HG02571 (cell line): ENCODE results near the gene HMGCL.
"Not testable (repeated sequence)": the region's sequence is repeated elsewhere in the genome, so short reads cannot be mapped to it uniquely, and the experiment has no call there.

Experiments
- ATAC-seq: cut with Tn5 transposase; IDR thresholded peaks from one replicate; pipeline ENCODE4 v1.9.1; 2021; ENCODE audit warnings: mild to moderate bottlenecking, moderate library complexity; ENCODE audit not compliant: unreplicated experiment

HMGCL gene

DNA sequence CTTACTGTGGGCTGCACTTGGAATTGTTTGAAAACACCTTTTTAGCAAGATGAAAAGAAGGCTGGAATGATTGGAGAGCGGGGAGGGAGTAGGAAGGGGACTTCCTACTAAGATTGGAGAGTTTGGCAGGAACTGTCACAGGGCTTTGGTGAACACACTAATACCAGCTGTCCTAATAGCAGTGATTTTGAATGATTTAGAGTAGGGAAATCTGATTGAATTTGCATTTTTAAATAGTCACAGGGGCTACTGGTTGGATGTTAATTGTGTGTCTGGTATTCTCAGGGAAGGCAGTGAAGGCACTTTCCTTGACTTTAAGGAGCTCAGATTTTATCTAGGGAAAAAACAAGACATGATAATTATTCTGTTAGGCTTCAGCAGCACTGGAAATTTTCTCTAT is 2.5 kb upstream of the HMGCL start:
- ATAC-seq, result no peak

DNA sequence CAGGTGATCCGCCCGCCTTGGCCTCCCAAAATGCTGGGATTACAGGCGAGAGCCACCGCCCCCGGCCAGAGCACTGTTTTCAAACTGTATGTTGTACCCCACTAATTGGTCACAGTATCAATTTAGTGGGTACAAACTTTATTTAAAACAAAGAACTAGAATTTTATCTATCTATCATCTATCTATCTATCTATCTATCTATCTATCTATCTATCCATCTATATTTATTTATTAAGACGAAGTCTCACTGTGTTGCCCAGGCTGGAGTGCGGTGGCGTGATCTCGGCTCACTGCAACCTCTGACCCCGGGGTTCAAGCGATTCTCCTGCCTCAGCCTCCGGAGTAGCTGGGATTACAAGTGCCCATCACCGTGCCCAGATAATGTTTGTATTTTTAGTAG is 1.4 kb upstream of the HMGCL start:
- not testable (repeated sequence) for ATAC-seq

DNA sequence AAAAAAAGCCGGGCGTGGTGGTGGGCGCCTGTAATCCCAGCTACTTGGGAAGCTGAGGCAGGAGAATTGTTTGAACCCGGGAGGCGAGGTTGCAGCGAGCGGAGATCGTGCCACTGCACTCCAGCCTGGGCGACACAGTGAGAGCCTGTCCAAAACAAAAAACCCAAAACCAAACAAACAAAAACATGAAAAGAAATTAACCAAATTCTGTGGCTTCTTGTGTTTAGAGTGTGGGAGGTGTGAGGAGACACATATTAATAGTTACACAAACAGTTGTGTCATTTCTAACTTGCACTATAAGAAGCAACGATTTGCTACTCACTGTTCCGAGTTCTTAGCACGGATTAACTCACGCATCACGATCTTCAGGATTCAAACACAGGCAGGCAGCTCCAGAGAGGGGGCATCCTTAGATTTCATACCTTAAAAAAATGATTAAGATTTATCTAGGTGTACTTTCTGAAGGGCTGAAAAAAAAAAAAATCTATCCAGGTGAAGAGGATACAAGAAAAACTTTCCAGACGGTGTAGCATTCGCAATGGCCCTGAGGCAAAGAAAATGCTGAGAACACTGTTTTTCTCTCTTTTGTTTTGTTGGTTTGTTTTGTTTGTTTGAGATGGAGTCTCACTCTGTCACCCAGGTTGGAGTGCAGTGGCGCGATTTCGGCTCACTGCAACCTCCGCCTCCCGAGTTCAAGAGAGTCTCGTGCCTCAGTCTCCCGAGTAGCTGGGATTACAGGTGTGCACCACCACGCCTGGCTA is 713 bp upstream of the HMGCL start:
- peak; percentile 36 for ATAC-seq

DNA sequence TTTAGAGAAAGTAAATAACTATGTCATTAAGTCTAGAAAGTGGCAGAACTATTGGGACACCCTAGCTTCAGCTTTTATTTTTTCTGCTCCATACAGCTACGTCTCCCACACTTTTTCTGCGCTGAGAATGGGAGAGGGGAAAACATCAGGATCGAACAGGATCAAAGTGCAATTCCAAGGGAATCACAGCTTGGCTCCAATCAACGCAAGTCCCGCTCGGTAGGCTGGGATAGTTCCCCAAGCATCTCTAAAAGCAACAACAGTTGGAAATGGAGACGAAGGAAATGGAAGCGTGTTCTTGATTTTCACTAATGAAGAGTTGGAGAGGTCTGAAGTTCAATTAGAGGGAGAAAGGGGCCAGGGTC is 536 bp downstream of the HMGCL start:
- ATAC-seq, result no peak

DNA sequence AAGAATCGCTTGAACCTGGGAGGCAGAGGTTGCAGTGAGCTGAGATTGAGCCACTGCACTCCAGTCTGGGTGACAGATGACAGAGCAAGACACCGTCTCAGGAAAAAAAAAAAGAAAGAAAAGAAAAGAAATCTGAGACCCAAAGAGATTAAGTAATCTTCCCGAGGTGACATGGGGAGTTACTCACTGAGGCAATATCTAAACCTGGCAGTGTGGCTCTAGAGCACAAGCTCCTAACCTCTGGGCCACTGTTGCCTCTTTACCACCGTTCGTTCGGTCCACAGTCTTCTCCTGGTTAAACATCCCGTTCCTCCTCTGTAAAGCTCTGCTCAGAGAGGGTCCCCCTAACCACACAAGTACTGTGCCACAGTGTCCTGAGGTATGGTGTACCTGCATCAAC is 1.5 kb downstream of the HMGCL start:
- ATAC-seq, result no peak

DNA sequence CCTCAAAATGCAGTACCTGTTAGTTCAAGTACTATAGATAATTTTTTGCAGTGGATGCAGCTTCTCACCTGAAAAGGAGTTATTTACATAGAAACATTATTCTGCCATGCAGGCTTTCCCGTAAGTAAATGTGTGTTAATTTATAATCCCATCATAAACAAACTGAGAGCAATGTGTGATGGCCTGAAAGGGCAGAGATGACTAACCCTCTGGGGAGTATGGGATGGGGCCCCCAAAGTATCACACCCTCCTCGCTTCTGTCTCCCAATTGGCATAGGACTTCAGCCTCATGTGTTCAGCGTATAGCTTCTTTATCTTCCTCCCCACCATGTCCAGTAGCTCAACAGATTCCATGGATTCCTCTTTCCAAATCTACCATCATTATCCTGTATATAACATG is 7.6 kb downstream of the HMGCL start:
- ATAC-seq, result no peak

DNA sequence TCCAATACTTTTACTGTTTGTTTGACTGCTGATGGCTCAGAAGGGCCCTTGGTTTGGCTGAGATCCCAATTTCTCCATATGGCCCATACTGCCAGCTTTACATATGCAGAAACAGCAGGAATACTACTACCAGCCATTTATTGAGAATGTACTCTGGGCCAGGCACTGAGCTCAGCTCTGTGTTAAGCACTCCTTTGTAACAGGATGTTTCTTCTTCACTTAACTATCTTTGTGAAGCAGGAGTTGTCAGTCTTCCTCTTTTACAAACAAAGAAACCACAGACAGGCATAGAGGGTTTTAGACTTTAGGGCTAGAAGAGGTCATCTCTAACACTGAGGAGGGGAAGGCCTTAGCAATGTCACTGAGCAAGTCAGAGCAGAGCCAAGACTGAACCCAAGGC is 8.3 kb downstream of the HMGCL start:
- no peak for ATAC-seq

DNA sequence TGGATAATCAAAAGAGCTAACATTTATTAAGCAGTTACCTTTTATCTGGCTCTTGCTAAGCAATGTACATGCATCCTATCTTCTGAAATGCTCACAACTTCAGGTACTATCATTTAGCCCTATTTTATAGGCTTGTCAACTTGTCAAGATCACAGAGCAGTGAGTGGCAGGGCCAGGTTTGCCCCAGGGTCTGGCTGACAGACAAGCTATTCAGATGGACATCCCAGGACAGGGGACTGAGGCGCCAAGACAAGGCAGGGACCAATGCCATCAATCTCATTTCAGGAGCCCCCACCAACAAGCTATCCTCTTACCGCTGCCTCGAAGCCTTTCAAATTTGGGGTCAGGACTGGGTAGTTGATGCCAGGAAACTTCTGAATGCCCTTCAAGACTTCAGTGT is 8.9 kb downstream of the HMGCL start:
- no peak for ATAC-seq

DNA sequence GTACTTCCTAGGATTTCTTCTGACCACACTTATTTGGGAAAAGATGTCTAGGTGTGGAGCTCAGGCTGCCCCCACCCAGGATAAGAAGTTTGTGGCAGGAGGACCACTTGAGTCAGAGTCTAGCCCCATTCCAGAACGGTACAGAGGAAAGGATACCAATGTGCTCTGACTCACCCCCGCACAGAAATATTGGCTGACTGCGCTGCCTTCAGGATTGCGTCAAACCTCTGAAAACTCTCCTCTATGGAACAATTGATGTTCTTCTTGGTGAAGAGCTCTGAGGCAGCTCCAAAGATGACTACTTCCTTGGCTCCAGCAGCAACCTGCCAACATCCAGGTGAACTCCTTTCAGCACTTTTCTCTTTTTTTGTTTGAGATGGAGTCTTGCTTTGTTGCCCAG is 11.2 kb downstream of the HMGCL start:
- ATAC-seq, result no peak

DNA sequence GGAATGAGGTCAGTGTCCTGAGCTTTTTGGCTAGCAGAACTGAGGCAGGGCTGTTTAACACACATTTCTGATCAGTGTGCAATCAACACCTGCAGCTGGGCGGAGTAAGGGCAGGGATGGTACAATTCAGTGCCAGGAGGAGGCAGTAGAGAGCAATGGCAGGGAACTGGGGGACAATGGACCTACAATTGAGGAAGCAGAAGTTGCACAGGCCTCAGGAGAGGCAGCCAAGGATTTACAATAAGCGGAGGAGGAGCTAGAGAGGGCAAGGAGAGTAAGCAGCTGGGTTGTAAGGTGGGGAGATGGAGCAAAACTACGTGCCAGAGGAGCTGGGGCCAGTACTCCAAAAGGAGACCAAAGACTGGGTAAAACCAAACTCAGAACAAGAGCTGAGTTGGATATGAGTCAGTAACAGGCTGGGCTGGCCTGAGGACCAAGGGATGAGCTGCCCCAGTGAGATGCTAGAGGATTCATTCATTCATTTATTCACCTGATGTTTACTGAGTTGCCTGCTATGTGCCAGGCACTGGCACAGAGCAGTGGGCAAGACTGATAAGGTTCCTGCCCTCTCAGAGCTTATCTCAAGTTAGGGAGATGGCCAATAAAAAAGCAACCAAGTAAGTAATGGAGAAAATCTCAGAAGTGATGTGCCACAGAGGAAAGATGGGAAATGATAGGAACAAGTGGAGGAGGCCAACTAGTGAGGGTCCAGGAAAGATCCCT is 14.2 kb downstream of the HMGCL start:
- ATAC-seq, result peak; percentile 64

DNA sequence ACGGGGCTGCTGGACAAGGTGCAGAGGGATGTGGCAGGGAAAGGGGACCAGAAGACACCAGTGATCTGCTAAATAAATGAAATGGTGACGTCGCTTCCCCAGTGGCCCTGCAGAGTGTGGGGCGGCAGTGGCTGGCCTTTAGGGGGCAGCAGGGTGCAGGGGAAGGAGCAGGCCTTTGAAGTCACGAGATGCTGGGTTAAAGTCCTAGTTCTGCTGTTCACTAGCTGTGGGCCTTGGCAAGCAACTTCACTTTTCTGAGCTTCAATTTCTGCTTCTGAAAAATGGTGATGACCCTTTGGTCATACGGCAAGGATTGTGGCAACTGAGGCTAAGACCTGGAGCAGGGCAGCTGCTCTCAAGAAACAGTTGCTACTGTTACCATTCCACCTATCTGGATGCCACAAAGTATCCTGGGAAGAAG is 15.5 kb downstream of the HMGCL start:
- ATAC-seq, result peak; percentile 57

DNA sequence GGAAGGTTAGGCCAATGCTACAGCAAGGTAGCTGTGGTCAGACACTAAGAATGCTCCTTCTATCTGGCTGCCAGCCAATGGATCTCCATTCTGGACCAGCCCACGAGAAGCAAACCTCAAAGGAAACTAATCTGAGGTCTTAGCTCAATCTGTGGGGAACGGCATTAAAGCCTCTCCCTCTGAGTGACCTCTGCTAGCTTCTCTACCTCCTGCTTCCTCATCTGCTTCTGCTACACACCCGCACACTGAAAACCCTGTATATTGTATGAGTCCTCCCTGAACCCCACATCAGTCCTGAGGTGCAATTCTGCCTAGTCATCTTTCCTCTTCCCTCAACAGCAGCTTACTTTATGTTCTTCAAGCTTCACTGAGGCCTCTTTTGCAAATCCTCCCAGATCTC is 17.8 kb downstream of the HMGCL start:
- no peak for ATAC-seq

DNA sequence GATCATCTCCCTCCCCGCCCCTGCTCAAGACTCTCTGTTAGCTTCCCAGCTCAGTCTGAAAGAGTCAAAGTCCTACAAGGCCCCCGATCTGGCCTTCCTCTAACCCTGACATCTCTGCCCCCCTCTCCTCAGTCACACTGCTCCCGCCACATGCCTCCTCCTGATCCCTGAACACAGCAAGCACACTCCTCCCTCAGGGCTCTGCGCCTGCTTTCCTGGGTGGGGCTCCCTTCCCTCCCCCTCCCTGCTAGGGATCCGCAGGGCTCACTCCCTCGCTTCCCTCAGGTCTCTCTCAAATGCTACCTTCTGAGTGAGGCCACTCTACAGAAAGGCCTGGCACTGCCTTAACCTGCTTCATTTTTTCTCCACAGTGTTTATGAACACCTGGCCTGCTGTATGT is 18.9 kb downstream of the HMGCL start:
- ATAC-seq, result no peak

DNA sequence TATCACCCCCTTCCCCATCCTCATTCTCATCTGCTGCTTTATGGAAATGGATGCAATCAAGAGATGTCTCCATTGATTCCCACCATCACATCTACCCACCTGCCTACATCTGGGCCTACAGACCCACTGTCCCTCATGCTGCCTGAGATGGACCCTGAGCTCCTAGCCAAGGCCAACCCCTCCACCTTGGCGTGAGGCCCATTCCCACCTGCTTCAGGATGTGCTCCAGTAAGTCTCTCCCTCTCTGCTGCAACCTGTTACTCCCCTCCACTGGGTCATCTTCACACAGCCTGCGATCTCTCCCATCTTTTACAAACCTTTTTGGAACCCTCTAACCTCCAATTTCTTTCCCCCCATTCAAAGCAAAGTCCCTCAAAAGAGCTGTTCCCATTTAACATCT is 20.2 kb downstream of the HMGCL start:
- ATAC-seq, result no peak

DNA sequence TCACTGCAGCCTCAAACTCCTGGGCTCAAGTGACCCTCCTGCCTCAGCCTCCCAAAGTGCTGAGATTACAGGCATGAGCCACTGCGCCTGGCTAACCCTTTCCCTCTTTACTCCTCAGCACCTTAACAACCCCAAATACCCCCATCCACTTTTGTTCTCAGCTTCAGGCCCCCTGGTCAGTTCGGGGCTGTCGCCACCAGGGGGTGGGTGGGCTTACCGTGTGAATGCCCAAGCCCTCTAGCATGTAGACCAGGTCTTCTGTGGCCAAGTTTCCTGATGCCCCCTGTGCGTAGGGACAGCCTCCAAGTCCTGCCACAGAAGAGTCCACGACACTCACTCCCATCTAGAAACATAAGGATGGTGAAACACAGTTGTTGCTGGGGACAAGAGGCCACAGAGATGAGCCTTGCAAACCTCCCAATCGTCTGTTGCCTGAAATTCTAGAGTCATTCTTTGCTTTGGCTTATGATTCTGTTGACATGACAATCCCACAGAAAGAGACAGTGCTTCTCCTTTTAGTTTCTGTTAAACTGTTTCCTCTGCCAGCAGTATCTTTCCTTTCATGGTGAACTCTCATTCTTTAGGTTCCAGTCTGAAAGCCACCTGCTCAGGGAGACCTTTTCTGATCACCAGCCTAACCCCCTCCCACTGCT is 20.9 kb downstream of the HMGCL start:
- ATAC-seq, result no peak

DNA sequence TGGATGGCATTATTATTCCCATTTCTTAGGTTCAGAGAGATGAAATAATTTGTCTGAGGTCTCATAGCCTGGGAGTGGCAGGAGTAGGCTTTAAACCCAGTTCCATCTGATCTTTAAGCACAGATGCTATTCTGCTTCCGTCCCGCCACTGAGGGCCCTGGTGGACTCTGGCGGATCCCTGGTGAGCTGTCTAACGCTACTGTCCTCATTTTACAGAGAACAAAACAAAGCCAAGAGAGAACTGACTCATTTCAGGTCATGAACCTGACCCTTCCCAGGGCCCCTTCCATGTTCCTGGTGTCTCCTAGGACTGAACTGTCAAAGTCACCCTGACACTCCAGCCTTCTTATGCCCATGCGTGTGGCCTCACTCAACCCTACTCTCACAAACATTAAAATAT is 21.6 kb downstream of the HMGCL start:
- ATAC-seq, result no peak

DNA sequence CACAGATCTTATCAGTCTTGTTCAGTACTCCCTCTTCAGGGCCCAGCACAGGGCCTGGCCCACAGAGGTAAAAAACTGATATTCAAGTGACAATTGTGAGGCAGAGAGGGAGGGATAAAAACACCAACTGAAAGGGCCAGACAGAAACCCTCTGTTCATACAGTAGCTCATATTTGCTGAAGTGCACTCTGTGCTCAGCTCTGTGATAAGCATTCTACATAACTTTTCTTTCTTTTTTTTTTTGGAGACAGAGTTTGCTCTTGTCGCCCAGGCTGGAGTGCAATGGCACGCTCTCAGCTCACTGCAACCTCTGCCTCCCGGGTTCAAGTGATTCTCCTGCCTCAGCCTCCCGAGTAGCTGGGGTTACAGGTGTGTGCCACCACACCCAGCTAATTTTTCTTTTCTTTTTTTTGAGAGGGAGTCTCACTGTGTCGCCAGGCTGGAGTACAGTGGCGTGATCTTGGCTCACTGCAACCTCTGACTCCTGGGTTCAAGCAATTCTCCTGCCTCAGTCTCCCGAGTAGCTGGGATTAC is 22.4 kb downstream of the HMGCL start:
- ATAC-seq, result not testable (repeated sequence)

DNA sequence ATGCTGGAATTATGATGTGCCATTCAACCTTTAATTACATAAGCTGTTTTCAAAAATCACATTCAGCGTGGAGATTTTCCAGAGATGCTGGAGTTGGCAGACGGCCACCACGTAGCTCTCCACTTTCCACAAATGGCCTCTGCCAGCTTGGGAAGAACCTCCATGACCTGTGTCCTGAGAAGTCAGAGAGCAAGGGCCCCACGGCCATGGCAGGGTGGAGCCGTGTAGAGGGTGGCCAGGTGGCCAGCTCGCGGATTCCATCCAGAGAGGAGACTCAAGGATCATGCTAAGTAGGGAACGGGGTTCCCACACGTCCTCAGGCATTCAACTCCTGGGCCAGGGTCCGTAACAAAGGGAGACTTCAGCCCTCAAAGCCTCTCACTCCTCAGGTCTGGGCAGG is 23.4 kb downstream of the HMGCL start:
- ATAC-seq, result no peak

DNA sequence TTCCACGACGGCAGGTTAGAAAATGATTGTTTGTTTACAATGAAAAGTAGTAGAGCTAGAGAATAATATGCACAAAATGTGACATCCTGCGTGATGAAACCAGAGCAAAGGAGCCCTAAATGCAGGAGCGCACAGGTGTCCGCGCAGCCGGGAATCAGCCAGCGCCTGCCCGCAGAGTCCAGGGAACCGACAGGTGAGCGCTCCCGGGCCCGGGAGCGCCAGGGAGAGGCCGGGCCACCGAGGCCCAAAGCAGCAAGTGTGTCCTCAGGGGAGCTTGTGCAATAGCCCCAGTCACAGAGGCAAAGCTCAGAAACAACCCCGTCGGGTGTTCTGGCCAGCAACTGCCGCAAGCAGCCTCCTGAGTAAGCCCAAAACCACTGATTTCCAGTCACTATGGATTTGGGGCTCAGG is 23.9 kb downstream of the HMGCL start:
- no peak for ATAC-seq

DNA sequence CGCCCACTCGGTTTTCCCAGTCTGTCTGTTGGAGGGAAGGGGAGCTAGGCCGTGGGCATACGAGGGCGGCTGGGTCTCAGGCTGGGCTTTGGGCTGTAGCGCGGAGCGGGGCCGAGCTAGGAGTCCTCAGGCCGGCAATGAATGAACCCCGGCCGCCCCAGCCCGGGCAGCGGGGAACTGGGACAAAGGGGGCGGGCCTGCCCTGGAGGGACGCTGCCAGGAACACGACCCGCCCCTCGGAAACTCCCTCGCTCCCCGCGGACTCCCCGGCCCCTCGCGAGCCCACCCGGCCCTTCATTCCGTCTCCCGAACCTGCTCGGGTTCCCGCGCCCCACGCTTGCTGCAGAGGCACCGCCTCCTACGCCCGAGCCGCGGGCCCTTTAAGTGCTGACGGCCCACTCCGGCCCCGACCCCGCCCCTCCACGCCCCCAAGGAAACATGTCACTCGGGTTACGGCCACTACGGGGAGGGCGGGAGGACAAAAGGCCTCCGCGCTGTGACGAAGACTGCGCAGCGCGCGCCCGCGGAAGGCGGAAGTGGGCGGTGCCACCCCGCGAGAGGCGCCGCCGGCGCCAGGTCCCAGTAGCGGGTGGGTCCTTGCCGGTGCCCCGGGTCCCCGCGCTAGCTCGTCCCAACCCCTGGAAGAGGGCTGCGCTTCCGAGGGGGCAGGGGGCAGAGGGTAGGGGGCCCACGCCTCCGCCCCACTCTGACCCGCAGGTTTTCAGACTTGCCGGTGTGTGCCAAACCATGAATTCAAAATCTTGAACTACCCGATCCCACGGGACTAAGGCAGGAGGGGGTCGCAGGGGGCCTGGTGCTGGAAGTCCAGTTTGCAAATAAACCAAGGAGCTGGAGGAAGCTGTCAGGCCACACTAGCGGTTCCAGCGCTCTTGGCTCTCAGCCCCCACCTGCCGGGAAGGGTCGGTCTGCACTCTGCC is 24.6 kb downstream of the HMGCL start, which contains the start of gene GALE:
GALE (minus strand) TSS at position 355 of the 938 bp plus-strand sequence. CDS start 1,747 bp downstream, outside the sequence.
- peak; percentile 73 for ATAC-seq
